A673 (cell line): ENCODE data around the gene MAOA. TPM values are rescaled to one million over a fixed set of nuclear protein-coding genes. Genes with fewer than 3 reads are reported as not detected.

Experiments used
- BruUV-seq: library from RNA; stranded (reverse); fragments of 400-500 nt; replicated peaks from 2 replicates; lab custom pipeline; 2021; lab: Mats Ljungman, UMichigan
- CTCF ChIA-PET: fragments of 300-600 bp; sonication (Branson Sonifier 250); formaldehyde crosslinking; loops from one replicate; lab custom pipeline; 2022; ENCODE audit warnings: antibody characterized with exemption; lab: Charles Lee
- POLR2A ChIA-PET: fragments of 300-600 bp; sonication (Branson Sonifier 250); formaldehyde crosslinking; loops from one replicate; lab custom pipeline; 2022; ENCODE audit warnings: antibody characterized with exemption; ENCODE audit not compliant: low non-redundant PET; lab: Charles Lee
- DNase-seq: peaks from one replicate; pipeline ENCODE4 v3.0.0-alpha.2; 2015; ENCODE audit warnings: low spot score
- H3K27ac ChIP-seq: fragments of 200-600 bp; sonication (generic); 2 replicates; pipeline ENCODE4 v1.5.1; 2016; ENCODE audit warnings: mixed run types, low read depth, mild to moderate bottlenecking, mixed read lengths, antibody characterized with exemption, low read length; ENCODE audit not compliant: poor library complexity, severe bottlenecking
- H3K27me3 ChIP-seq: fragments of 200-600 bp; sonication (generic); replicated peaks from 2 replicates; pipeline ENCODE4 v1.6.1; 2017; ENCODE audit warnings: mixed run types, low read depth, mild to moderate bottlenecking, mixed read lengths, antibody characterized with exemption, low read length; ENCODE audit not compliant: insufficient read depth, poor library complexity
- H3K36me3 ChIP-seq: fragments of 200-600 bp; sonication (generic); 2 replicates; pipeline ENCODE4 v1.6.1; 2016; ENCODE audit warnings: mixed run types, mild to moderate bottlenecking, mixed read lengths, antibody characterized with exemption, low read length; ENCODE audit not compliant: insufficient read depth, poor library complexity, severe bottlenecking
- H3K4me1 ChIP-seq: fragments of 200-600 bp; sonication (generic); 2 replicates; pipeline ENCODE4 v1.6.1; 2017; ENCODE audit warnings: mixed run types, mild to moderate bottlenecking, mixed read lengths, antibody characterized with exemption, low read length; ENCODE audit not compliant: insufficient read depth, poor library complexity, severe bottlenecking
- H3K4me3 ChIP-seq: fragments of 200-600 bp; sonication (generic); 2 replicates; pipeline ENCODE4 v1.5.1; 2016; ENCODE audit warnings: low read depth, mixed run types, mild to moderate bottlenecking, mixed read lengths, low read length; ENCODE audit not compliant: poor library complexity, severe bottlenecking
- H3K9me3 ChIP-seq: fragments of 200-600 bp; sonication (generic); 2 replicates; pipeline ENCODE4 v1.6.1; 2016; ENCODE audit warnings: mixed run types, low read depth, mild to moderate bottlenecking, mixed read lengths, antibody characterized with exemption, low read length; ENCODE audit not compliant: poor library complexity, severe bottlenecking
- CTCF ChIP-seq: fragments of 300-800, 200-600 bp; sonication (generic); conservative IDR thresholded peaks from 2 replicates; pipeline ENCODE4 v1.5.1; 2017; ENCODE audit warnings: low read depth, mild to moderate bottlenecking, antibody characterized with exemption, low read length, moderate library complexity, mixed read lengths
- EZH2 ChIP-seq: fragments of 200-600 bp; sonication (generic); IDR thresholded peaks from 2 replicates; pipeline ENCODE4 v1.6.1; 2017; ENCODE audit warnings: borderline replicate concordance, low read depth, mild to moderate bottlenecking, mixed read lengths, antibody characterized with exemption, low read length; ENCODE audit not compliant: poor library complexity, severe bottlenecking
- intact Hi-C: fragments of 100-400 bp; cut with micrococcal nuclease; formaldehyde crosslinking; loops from one replicate; pipeline ENCODE4 v1.10.0; 2022; ENCODE audit not compliant: unreplicated experiment
- total RNA-seq: library from RNA; stranded (reverse); gene quantifications from 2 replicates; pipeline ENCODE4 v1.2.3, GENCODE V29; 2021

MAOA gene
- total RNA-seq, 1 experiment from 2014 or later = 6.1 TPM

- intact Hi-C loops = no loop called here
- Histone ChIP-seq H3K4me3 (no peak overlapping the region), H3K9me3 (no peaks in the 10 kb centered on the region), H3K27me3 (no peaks in the 10 kb centered on the region), H3K36me3 (no peaks in the 10 kb centered on the region), H3K4me1 (no peaks in the 10 kb centered on the region), H3K27ac (no peak overlapping the region)
- CTCF ChIA-PET = no interaction called here
- TF ChIP-seq EZH2 = no peak
- TF ChIP-seq CTCF = no peak
- BruUV-seq = no TSS peak
- no peak for DNase-seq
- POLR2A ChIA-PET = no interaction called here
Measured at GRCh38 chrX:43785930-43786591, 130.0 kb downstream of the MAOA start.

Other genes starting within 250 kb of the MAOA start
- not detected in 2 replicates for gene MAOB, start 226.2 kb downstream of the MAOA start, total RNA-seq